ENCODE measurements around the gene ALOX5AP.

The ALOX5AP gene

DNA sequence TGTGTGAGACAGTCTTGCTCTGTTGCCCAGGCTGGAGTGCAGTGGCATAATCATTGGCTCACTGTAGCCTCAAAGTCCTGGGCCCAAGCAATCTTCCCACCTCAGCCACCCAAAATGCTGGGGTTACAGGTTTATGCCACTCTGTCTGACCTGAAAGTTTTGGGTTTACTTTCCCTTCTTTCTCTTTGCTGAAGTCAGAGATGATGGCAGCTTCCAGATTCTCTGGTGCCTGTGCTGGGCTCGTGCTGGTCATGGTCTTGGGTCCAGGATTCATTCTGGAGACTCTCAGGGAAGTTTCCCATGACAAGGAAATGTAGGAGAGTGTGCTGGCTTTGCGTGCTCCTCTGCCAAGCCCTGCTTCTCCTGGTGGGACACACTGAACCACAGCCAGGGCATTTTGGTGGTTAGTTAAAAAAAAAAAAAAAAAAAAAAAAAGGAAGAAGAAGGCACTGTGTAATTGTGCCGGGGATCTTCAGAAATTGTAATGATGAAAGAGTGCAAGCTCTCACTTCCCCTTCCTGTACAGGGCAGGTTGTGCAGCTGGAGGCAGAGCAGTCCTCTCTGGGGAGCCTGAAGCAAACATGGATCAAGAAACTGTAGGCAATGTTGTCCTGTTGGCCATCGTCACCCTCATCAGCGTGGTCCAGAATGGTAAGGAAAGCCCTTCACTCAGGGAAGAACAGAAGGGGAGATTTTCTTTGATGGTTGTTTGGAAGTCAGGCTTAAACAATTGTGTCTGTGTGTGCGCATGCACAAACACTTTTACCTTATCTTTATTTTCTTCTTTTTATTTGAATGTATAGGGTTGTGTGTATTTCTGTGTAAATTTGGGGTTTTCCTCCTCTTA is at the start of gene ALOX5AP:
Gene ALOX5AP (plus strand): TSS at position 519 of the 847 bp plus-strand sequence. CDS start 63 bp downstream, at position 582.
- no peak for DNase-seq (ENCODE audit: low read depth)

DNA sequence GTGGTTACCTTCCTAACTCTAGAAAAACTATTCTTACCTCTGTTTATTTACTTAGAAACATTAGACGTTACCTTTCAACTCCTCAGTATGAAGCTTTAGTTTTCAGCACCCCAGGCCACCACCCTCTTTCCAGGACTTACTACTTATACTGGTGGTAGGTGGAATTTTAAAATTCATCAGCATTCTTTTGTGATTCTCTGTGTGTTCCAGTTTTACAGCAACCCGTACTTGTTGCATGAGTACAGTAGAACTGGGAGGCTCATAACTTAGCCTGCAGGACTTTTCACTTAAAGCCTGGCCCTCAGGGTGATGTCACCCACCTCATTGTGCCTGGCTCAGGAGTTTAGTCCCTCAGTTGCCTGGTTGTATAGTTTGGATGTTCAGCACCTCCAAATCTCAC is 49.4 kb upstream of the ALOX5AP start:
- no peak for DNase-seq (ENCODE audit: low read depth)

DNA sequence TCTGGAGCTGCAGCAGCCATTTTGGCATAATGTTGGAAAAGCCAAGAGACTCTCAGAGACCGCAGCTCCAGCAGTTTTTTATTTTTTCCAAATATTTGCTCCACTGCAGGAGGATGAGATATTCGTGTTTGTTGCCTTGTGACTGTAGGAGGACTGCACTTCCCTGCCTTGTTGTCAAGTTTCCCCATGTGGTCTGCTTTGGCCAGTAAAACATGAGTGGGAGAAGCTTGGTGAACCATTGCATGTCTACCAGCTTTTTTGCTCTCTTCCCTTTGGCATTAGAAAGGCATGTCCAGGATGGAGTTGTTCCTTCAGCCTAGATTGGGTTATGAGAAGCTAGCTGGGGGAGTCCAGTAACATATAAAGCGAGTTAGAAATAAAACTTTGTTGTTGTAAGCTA is 47.7 kb upstream of the ALOX5AP start:
- no peak for DNase-seq (ENCODE audit: low read depth)

DNA sequence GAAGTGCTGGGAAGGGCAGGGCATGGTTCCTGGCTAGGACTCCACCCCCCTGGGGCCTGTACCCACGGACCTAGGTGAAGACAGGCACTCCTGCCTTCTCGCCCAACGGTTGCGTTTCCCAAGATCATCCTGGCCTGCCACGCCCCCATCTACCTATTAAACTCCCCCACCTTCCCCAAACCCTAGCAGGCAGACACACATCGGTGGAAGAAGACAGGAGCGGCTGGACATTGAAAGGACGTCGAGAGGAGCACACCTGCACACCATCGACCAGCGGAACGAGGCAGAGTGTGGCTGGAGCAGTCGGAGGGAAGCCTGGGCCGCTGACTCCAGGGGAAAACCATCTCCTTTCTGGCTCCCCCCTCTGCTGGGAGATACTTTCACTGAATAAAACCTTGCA is 45.6 kb upstream of the ALOX5AP start:
- no peak for DNase-seq (ENCODE audit: low read depth)

DNA sequence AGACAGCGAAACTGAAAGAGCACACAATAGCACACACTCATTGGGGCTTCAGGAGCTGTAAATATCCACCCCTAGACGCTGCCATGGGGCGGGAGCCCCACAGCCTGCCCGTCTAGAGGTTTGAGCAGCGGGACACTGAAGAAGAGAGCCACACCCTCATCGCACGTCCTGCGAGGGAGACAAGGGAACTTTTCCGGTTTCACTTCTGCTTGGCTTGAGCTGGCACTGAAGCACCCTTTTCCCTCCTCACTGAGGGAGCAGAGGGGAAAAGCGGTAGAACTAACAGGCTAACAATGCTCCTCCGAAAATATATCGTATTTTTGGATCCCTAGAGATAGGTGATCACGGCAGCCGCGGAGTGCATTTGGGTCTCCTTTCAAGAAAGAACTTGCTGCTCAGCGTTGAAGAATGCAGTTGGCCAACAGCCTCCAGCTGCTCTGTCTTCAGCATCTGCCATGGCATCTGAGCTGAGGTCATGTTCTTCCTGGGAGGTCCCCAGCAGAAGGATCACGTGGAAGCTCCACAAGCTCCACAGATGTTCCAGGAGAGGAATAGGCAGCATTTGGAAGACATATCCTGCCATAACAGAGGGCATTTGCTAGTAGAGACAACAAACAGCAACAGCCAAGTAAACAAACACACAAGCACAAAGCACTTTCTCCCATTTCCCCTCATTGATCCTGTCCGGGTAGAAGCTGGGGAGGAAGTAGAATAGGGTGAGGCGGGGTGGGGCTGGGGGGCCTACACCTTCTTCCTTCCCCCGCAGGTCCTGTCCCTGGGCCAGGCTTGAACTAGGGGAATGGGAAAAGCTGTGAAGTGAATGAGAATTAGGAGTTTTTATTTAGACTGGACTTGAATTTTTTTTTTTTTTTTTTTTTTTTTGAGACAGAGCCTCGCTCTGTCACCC is 44.8 kb upstream of the ALOX5AP start:
- DNase-seq (ENCODE audit: low read depth), result no peak

DNA sequence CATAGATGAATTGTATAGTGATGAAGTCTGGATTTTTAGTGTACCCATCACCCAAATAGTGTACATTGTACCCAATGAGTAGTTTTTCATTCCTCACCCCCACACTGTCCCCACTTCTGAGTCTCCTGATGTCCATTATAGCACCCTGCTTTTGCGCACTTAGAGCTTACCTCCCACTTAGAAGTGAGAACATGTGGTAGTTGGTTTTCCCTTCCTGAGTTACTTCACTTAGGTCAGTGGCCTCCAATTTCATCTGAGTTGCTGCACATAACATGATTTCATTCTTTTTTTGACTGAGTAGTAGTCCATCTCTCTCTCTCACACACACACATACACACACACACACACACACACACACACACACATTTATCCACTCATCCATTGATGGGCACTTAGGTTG is 43.2 kb upstream of the ALOX5AP start:
- no peak for DNase-seq (ENCODE audit: low read depth)

DNA sequence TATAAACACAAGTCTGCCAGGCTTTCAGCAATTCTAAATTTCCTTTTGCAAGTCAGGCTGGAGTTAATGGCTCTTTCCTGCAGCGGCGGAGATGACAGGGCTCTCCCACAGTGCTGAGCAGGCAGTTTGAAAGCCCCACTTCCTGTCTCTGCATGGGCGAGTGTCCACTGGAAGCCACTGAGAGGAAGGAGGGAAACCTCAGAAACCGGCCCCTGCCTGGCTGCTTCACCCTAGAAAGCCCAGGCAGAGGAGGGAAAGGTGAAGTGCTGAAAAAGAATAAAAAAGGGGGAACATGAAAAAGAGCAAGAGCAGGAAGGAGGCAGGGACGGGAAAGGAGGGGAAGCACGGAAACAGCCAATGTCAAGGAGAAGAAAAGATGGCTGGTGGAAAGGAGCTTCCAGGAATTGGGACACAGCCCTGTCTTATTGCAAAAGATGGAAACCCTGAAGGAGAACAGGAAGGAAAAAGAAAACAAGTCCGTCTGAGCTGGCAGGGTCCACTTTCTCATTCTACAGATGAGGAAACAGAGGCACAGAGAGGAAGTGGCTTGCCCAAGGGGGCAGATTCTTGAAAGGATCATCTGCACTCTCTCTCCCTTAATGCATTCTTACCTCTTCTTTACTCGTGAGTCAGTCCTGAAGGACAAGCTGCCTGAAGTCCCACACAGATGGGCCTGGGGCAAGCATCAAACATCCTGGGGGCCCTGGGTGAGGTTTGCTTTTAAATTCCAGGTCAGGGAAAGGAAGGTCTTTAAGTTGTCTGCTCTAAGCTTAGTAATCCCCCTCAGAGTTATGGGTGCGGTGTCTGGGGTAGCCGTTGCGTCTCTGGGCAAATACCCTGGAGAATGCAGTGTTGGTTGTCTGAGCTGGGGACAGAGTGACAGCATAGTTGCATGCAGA is 38.8 kb upstream of the ALOX5AP start:
- DNase-seq (ENCODE audit: low read depth), result no peak

DNA sequence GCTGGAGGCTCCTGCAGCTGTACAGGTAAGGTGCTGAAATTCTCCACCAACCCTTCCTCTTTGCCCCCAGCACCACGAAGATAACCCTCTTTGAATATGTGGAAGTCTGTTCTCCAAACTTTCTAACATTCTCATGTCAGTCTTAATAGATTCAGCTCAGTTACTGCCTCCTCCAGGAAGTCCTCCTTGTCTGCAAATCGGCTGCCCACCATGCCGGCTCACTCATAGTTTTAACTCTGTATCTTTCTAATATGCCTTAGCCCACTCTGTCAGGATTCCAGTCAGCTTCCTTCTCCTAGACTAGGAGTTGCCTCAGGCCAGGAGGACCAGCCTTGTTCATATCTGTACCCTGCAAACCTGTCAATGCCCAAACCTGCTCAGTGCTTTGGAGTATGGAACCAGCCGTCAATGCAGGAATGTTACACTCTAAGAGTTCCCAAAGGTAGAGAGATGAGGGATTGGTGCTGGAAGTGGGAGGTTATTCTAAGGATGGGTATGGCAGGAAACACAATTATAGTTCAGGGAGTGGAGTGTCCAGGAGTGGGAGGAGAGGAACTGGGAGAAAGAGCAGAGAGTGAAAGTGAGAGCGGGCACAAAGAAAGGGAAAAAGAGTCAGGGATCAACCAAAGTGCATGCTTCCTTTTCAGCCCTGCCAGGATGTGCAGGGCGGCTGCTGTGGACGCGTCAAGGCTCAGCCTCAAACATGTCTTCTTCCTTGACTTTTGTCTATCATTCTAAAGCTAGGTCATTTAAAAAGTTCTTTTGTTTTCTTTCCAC is 38.0 kb upstream of the ALOX5AP start:
- DNase-seq (ENCODE audit: low read depth), result no peak

DNA sequence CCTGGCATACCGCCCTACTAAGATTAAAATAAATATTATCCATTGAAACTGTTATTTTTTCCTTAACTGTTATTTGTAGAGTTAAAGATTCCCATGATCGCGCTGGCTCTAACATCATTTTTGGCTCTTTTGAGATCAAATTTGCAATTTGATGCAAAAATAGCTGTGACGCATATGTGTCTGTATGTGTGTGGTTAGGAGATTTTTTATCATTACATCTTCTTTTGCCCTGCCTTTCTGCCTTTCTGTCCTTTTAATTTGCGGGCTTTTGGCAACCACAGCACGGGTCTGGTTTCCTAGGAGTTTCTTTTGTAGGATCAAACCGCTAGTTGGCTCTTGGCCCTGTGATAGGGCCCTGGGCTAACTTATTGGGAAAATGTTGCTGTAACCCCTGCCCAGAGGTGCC is 37.3 kb upstream of the ALOX5AP start:
- DNase-seq (ENCODE audit: low read depth), result no peak

DNA sequence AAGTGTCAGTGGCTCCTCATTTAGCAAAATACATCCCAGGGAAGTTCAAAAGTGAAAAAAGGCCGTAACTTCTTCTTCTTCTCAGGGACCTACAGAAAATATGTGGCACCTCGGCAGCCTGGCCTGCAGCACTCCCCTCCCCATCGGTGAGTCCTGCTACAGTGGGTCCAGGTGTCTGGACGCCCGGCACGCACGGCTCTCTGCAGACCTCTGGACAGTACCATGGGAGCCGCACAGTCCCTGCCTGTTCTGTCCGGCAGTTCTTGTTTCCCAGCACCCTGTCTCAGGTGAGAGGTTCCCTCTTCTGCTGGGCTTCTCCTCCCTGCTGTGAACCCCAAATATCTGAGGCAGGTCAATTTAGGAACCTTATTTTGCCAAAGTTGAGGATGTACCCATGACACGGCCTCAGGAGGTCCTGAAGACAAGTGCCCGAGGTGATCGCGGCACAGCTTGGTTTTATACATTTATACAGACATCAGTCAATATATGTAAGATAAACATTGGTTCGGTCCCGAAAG is 36.8 kb upstream of the ALOX5AP start:
- DNase-seq (ENCODE audit: low read depth), result no peak

DNA sequence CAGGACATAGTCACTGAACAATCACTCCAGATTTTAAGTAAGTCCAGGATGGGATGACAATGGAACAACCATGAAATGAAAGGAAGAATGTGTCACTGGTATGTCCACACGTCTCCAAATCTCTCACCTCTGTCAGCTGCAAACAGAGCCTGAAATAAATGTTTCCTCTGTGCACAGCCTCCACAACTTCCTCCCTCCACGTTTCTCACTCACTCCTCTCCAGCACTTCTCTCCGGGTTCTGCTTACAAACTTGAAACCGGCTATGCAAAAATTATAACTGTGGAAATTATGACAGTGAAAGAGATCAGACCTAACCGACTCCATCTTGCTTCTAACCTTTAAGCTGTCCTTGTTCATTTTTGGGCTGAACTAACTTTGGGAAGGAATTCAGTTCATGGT is 35.0 kb upstream of the ALOX5AP start:
- DNase-seq (ENCODE audit: low read depth), result no peak

DNA sequence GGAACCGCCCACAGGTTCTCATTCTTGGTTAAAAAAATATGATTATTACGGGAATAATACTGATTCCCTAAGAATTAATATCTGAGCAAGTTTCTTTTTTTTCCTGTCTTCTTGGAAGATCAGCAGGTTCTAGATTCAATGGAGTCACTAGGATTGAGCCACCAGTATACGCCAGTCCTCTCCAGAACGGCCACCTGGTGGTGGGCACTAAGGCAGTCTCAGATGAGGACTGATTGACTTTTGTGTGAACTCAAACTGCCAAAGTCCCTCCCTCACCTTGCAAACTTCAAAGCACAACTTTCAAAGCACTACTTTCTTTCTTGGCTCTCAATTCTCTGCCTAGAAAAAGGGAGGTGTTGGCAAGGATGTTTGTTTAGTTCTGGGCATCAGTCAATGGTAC is 33.3 kb upstream of the ALOX5AP start:
- DNase-seq (ENCODE audit: low read depth), result no peak

DNA sequence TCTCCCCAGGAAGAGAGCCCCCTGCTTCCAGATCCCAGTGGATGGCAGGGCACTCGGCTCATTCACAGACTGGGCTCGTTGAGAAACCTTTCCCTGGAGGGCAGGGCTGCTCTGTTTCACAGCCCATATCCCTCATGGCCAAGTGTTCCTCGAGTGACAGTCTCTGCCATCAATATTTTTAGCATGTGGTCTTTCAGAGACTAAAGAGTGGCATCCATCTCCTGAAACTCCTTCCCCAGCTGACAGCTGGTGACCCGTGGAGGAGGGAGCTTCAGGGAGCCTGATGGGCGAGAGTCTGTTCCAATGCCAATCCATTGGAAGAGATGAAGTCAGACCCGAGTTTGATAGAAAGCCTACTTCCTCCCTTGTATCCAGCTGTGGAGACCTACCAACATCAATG is 30.7 kb upstream of the ALOX5AP start:
- no peak for DNase-seq (ENCODE audit: low read depth)

DNA sequence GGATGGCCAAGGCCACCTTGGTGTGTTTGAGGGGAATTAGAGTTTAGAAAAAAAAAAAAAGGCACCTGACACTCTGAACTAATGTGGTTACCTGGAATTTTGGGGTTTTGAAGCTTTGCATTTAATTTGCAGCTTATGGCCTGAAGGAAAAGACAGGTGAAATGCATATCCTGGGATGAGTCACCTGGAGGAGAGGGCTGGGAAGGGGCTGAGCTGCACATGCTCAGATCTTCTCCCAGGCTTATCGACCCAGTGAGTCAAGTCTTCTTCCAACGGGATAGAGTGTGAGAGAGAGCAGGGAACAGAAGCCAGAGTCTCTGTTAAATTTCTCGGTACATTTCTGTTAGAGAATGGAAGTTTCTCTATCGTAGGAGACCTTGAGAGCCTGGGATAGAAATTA is 29.7 kb upstream of the ALOX5AP start:
- no peak for DNase-seq (ENCODE audit: low read depth)

DNA sequence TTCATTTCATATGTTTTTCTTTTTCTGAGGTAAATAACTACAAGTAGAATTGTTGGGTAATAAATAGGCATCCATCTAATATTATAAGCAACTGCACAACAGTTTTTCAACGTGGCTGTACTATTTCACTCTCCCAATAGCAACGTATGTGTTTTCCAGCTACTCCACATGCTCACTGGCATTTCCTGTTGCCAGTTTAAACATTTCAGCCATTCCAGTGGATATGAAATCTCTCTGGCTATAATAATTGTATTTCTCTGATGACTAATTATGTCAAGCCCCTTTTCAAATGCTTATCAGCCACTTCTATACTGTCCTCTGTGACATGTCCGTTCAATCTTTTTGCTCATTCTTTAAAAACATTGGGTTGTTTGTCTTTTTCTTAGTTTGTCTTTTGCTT is 26.8 kb upstream of the ALOX5AP start:
- no peak for DNase-seq (ENCODE audit: low read depth)

DNA sequence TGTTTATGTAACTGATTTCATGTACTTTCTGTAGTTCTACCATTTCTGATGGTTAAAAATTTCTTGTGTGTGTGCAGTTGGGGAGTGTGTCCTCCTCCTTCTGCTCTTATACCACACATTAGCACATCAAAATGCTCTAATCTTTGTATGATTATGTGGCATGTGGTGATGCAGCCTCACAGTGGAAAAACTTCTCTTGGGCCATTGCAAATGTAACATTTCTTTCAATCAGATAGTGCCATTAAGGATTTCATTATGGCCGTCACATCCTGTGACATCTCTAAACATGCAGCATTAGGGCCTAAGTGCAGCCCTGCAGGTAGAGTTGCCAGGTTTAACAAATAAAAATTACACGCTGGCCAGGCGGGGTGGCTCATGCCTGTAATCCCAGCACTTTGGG is 24.9 kb upstream of the ALOX5AP start:
- no peak for DNase-seq (ENCODE audit: low read depth)

DNA sequence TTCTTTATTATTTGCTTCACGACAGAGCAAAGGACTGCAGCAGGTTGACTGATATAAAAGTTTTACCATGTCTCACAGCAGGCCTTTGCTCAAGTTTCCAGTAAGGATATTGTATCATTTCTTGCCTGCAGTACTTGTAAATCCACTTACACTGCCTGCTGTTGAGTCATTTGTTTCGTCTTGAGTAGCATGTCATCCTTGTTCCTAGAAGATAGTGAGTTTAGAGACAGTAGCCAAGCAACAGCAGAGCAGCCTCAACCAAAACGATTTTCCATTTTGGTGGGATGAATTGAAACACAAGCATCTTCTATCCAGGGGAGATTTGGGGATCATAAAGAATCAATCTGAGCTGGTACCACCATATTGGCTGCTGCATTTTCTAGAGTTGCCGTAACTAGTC is 24.0 kb upstream of the ALOX5AP start:
- DNase-seq (ENCODE audit: low read depth), result no peak

DNA sequence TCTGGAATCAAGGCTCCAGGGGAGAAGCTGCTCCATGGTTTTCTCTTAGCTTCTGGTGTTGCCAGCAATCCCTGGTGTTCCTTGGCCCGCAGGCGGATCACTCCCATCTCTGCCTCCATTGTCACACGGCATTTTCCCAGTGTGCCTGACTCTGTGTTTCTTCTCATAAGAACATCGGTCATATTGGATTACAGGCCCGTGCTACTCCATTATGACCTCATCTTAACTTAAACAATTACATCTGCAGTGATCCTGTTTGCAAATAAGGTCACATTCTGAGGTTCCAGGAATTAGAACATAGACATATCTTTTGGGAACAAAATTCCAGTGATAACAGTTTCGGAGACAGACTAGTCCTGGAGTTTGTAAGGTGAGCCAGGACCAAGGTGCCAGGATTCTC is 23.5 kb upstream of the ALOX5AP start:
- DNase-seq (ENCODE audit: low read depth), result no peak

DNA sequence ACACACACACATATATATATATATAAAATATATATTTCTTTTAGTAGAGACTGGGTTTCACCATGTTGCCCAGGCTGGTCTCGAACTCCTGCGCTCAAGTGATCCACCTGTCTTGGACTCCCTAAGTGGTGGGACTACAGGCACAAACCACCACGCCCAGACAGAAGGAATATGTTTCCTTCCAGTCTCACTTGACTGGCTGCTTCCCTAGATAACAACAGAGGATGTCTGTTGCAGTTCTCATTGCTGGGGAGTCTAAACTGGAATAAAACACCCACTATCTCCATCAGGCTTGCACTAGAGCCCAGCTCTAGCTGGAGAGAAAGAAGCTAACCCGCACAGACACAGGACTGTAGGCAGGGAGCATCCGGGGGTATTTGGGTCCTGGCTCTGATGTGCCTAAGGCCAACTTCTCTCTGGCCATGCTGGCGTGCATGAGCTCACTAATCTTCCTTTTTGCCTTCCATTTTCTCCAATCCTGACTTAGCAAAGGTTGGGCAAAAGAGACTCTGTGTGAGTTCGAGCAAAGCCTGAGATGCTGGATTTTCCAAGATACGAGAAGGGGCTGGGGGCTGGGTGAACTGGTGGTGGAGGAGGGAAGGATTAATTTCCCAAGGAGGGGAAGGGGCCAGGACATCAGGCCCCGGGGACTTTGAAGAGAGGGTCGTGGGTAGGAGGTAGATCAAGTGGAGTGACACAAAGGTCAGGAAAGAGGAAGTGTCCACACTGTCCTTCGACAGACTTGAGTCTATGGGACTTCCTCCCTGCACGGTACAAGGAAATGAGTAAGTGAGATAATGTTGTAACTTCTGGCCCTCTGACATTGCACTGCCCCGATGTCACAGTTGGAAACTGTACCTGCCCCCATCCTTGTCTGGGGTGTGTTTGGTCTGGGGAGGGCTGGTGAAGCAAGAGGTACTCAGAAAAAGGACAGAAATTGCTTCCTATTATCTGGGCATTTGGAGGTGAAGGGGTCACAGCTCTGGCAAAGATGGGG is 22.5 kb upstream of the ALOX5AP start:
- no peak for DNase-seq (ENCODE audit: low read depth)

All from activated T-cell treated with anti-CD3 and anti-CD28 coated beads for 1 hour (primary cell).